ENCODE results near the gene VWDE. TPM values are rescaled to one million over a fixed set of nuclear protein-coding genes. Genes with fewer than 3 reads are reported as not detected.

VWDE gene
- total and polyA plus RNA-seq, 2 of the 8 experiments (the other 6 are each of a cell fraction or from before 2014, with no cell fraction given), result 11.0 to 21.2 TPM

DNA sequence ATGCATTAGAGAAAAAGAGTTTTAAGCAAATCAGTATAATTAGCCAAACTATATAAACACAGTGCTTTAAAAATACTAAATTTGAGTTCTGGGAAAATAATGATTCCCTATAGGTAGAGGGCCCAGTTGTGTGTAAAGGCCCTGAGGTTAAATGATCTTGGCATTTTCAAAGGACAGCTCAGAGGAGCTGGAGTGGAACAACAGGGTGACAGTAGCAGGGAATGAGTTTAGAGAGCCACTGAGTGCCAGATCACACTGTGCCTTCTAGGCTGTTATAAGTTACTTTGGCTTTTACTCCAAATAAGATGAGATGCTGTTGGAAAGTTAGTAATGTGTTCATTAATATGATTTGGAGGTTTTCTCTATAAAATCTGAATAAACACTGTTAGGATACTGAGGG is 34.6 kb downstream of the VWDE start:
- Histone ChIP-seq H3K4me3 (ENCODE audit: extremely low read depth in 1 of 4, insufficient read depth in 2 of 4, low read depth in 3 of 4, low read length in 4 of 4) (no peak overlapping the region), H2BK120ac (replicated peaks; ENCODE audit: low read depth, low read length) (no peak overlapping the region), H3K36me3 (ENCODE audit: control insufficient read depth in 2 of 4, insufficient read depth in 4 of 4, low read length in 3 of 4) (peaks cover 0 to 39% (median 15%) of the 10 kb centered on the region in 4 experiments; a peak in 5 of 8 replicates), H2BK5ac (ENCODE audit: low read depth, low read length) (no peak overlapping the region), H2BK12ac (ENCODE audit: low read depth, low read length) (no peak overlapping the region), H2AK5ac (ENCODE audit: low read depth, low read length) (no peak overlapping the region), H2BK15ac (ENCODE audit: low read length) (no peak overlapping the region), H3K27me3 (replicated peaks in 1 of 4; ENCODE audit: control insufficient read depth in 3 of 4, extremely low read depth in 1 of 4, insufficient read depth in 3 of 4, low read length in 3 of 4) (no peaks in the 10 kb centered on the region), H3K79me1 (ENCODE audit: low read depth, low read length) (no peaks in the 10 kb centered on the region), H4K91ac (replicated peaks; ENCODE audit: insufficient read length, low read length) (no peak overlapping the region), H3K18ac (ENCODE audit: extremely low read depth, low read length) (no peak overlapping the region), H4K8ac (ENCODE audit: extremely low read depth, insufficient read depth, low read length) (no peak overlapping the region), H3K27ac (ENCODE audit: low read depth, low read length) (no peak overlapping the region), H3K9me3 (ENCODE audit: insufficient read depth in 2 of 2, low read depth in 1 of 2, low read length in 1 of 2) (no peaks in the 10 kb centered on the region), H3K14ac (ENCODE audit: insufficient read length) (no peak overlapping the region), H3K4me2 (ENCODE audit: insufficient read depth in 1 of 2, low read depth in 2 of 2, low read length in 2 of 2) (no peak overlapping the region), H2AFZ (ENCODE audit: low read length) (no peak overlapping the region), H3K4me1 (replicated peaks in 1 of 4; ENCODE audit: control insufficient read depth in 3 of 4, insufficient read depth in 4 of 4, low read length in 3 of 4) (no peaks in the 10 kb centered on the region), H3K23ac (ENCODE audit: insufficient read length) (no peak overlapping the region), H4K5ac (ENCODE audit: insufficient read length, low read depth, low read length) (no peak overlapping the region), H3K79me2 (ENCODE audit: control insufficient read depth in 1 of 2, insufficient read depth in 2 of 2, low read length in 2 of 2) (no peaks in the 10 kb centered on the region), H3K56ac (replicated peaks; ENCODE audit: insufficient read length, low read depth, low read length) (no peak overlapping the region), H2BK20ac (ENCODE audit: low read length) (no peak overlapping the region), H3K9ac (replicated peaks in 1 of 4; ENCODE audit: extremely low read depth in 1 of 4, low read depth in 3 of 4, low read length in 3 of 4) (no peak overlapping the region), H4K20me1 (replicated peaks in 1 of 2; ENCODE audit: control insufficient read depth in 1 of 2, insufficient read depth in 2 of 2, low read length in 2 of 2) (no peaks in the 10 kb centered on the region), H3K23me2 (ENCODE audit: low read depth, low read length) (no peaks in the 10 kb centered on the region), H3K4ac (replicated peaks; ENCODE audit: insufficient read length, low read depth, low read length) (no peak overlapping the region)
- FAIRE-seq (no peak), DNase-seq (ENCODE audit: low read depth in 1 of 2, low spot score in 2 of 2) (no peak)
- CTCF ChIA-PET (ENCODE audit: partially characterized antibody), result interaction anchor here (0.7 kb wide), 1 partner anchor 947 kb away, joined by 3 read pairs; no protein-coding TSS in a partner anchor
- POLR2A ChIA-PET (ENCODE audit: partially characterized antibody), result no interaction called here
- TF ChIP-seq SP1 (IDR thresholded peaks at IDR 0.05; ENCODE audit: low read depth, low read length), result no peak
- TF ChIP-seq, protein P1, sequence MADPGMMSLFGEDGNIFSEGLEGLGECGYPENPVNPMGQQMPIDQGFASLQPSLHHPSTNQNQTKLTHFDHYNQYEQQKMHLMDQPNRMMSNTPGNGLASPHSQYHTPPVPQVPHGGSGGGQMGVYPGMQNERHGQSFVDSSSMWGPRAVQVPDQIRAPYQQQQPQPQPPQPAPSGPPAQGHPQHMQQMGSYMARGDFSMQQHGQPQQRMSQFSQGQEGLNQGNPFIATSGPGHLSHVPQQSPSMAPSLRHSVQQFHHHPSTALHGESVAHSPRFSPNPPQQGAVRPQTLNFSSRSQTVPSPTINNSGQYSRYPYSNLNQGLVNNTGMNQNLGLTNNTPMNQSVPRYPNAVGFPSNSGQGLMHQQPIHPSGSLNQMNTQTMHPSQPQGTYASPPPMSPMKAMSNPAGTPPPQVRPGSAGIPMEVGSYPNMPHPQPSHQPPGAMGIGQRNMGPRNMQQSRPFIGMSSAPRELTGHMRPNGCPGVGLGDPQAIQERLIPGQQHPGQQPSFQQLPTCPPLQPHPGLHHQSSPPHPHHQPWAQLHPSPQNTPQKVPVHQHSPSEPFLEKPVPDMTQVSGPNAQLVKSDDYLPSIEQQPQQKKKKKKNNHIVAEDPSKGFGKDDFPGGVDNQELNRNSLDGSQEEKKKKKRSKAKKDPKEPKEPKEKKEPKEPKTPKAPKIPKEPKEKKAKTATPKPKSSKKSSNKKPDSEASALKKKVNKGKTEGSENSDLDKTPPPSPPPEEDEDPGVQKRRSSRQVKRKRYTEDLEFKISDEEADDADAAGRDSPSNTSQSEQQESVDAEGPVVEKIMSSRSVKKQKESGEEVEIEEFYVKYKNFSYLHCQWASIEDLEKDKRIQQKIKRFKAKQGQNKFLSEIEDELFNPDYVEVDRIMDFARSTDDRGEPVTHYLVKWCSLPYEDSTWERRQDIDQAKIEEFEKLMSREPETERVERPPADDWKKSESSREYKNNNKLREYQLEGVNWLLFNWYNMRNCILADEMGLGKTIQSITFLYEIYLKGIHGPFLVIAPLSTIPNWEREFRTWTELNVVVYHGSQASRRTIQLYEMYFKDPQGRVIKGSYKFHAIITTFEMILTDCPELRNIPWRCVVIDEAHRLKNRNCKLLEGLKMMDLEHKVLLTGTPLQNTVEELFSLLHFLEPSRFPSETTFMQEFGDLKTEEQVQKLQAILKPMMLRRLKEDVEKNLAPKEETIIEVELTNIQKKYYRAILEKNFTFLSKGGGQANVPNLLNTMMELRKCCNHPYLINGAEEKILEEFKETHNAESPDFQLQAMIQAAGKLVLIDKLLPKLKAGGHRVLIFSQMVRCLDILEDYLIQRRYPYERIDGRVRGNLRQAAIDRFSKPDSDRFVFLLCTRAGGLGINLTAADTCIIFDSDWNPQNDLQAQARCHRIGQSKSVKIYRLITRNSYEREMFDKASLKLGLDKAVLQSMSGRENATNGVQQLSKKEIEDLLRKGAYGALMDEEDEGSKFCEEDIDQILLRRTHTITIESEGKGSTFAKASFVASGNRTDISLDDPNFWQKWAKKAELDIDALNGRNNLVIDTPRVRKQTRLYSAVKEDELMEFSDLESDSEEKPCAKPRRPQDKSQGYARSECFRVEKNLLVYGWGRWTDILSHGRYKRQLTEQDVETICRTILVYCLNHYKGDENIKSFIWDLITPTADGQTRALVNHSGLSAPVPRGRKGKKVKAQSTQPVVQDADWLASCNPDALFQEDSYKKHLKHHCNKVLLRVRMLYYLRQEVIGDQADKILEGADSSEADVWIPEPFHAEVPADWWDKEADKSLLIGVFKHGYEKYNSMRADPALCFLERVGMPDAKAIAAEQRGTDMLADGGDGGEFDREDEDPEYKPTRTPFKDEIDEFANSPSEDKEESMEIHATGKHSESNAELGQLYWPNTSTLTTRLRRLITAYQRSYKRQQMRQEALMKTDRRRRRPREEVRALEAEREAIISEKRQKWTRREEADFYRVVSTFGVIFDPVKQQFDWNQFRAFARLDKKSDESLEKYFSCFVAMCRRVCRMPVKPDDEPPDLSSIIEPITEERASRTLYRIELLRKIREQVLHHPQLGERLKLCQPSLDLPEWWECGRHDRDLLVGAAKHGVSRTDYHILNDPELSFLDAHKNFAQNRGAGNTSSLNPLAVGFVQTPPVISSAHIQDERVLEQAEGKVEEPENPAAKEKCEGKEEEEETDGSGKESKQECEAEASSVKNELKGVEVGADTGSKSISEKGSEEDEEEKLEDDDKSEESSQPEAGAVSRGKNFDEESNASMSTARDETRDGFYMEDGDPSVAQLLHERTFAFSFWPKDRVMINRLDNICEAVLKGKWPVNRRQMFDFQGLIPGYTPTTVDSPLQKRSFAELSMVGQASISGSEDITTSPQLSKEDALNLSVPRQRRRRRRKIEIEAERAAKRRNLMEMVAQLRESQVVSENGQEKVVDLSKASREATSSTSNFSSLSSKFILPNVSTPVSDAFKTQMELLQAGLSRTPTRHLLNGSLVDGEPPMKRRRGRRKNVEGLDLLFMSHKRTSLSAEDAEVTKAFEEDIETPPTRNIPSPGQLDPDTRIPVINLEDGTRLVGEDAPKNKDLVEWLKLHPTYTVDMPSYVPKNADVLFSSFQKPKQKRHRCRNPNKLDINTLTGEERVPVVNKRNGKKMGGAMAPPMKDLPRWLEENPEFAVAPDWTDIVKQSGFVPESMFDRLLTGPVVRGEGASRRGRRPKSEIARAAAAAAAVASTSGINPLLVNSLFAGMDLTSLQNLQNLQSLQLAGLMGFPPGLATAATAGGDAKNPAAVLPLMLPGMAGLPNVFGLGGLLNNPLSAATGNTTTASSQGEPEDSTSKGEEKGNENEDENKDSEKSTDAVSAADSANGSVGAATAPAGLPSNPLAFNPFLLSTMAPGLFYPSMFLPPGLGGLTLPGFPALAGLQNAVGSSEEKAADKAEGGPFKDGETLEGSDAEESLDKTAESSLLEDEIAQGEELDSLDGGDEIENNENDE (IDR thresholded peaks at IDR 0.05; ENCODE audit: insufficient replicate concordance, low read length), result no peak

All from H1 (cell line).